Stimulated activated CD8-positive, alpha-beta memory T cell treated with anti-CD3 and anti-CD28 coated beads, Interleukin-15, amount 100 ng/mL, for 24 hours (primary cell): ENCODE results near the gene CPB2.

Experiments used
- DNase-seq: peaks from one replicate; pipeline ENCODE4 v3.0.0-alpha.2; 2020; ENCODE audit warnings: low read depth

CPB2 gene, protein sequence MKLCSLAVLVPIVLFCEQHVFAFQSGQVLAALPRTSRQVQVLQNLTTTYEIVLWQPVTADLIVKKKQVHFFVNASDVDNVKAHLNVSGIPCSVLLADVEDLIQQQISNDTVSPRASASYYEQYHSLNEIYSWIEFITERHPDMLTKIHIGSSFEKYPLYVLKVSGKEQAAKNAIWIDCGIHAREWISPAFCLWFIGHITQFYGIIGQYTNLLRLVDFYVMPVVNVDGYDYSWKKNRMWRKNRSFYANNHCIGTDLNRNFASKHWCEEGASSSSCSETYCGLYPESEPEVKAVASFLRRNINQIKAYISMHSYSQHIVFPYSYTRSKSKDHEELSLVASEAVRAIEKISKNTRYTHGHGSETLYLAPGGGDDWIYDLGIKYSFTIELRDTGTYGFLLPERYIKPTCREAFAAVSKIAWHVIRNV

GRCh38 chr13:46104868-46105267, at the start of gene CPB2:
TSS of gene CPB2 (minus strand) at chr13:46105033. CDS start at chr13:46105009, 24 bp downstream.
- DNase-seq = no peak

DNA sequence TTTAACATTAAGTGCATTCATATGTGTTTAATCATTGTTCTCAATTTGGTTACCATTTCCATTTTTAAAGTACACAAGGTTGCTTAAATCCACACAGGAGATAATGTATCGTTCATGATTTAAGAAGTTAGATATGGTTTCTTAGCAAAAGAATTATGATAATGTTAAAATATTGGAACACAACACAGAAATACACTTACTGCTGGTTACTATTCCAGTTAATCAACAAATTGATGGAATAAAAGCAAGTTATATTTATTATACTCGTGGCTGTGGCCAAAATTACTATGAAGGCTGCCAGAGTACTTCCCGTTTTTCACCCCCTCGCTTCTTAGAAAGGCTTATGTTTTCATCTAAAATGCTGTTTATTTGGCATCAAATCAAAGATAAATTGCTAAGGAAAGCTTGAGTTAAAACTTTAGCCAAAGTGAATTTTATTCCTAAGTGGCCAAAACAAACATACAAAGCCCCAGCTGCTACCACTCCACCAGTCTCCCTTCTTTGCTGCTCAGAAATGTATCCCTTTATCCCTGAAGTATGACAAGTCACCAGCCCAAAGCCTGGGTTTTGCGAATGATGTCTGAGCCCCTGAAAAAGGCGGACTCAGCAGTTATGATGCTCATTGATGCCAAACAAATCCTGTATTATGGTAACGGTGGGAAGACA, 49.4 kb upstream of the CPB2 start:
- DNase-seq = no peak

DNA sequence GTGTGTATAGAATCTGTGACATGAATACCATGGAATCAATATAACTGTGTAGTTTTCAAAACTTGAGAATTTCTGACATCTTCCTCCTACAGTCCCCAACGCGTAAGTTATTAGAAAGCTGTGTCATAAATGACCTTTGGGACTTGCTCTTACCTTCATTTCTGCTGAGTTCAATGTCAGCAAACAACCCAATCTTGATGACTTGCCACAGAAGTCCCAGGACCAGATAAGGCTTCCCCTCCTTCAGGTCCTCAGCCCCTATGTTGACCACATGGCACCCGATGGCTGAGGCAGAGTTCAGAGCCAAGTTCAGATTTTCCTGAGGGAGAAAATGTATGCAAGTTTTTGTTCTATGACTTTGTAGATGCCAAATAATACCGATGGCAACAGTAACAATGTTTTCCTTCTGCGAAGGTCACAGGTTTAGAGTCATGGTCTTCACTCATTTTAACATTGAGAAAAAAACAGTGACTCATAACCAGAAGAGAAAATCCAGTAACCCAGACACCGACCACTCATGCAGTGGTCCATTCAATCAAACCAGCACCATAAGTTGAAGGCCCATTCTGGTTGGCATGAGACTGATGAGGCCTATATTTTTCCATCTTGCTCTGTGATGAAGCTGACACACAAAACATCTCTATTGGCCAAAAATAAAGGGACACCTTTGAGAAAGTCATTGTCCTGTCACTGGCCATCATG, 47.9 kb upstream of the CPB2 start:
- no peak for DNase-seq

- DNase-seq = no peak
Measured at GRCh38 chr13:46150134-46150693, 45.4 kb upstream of the CPB2 start.

GRCh38 chr13:46149272-46150133, 44.7 kb upstream of the CPB2 start:
- no peak for DNase-seq

DNA sequence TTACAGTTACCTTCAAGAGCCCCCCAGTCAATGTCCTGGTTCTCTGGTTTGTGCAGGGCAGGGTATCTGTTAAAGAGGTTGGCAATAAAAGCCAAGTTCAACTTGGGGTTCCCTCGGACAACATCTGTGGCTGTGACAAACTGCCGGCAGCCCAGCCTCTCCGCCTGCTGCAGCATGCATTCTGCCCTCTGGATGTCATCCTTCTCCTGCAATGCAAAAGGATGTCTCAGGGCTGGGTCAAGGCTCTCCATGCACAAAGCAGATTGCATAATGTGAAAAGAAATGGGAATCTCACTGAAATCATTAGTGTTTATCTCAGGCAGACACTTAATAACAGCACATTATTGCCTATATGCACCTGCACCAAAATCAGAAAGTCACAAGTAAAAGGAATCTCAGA, 42.1 kb upstream of the CPB2 start:
- no peak for DNase-seq

DNA sequence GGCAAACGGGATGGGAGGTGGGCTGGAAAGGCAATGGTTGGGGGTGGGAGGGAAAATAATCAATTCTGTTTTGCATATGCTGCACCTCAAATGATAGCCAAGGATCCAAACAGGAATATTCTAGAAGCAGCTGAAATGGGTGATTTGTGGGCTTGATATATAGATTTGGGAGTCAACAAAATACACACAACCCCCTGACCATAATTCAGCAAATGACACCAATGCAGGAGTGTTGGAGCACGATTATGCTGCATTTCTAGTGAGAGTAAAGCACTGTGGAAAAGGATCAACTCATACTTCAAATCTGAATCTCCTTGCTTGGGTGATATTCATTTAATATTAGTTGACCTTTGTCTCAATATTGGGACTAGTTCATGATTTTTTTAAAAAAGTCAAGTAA, 41.1 kb upstream of the CPB2 start:
- no peak for DNase-seq

- DNase-seq = no peak
Measured at GRCh38 chr13:46145135-46145534, 40.3 kb upstream of the CPB2 start.

DNA sequence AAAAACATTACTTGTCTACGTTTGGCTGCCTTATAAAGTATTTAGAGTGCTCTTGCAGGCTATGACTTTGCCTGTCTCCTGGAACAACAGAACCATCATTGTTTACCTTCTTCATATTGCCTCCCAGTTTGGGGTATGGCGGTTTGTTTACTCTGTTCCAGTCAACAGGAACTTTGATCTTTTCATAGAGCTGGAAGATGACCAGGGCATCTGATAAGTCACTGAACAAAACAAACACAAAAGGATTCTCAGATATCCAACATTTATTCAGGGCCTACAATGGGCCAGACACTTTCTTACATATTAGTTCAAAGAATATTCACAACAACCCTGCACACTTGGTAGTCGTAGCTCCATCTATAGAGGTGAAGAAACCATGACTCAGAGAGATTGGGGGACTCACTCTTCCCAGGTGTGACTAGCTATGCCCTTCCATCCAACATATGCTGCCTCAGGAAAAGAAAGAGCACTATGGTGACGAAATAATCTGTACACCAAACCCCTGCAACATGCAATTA, 38.4 kb upstream of the CPB2 start:
- no peak for DNase-seq

- DNase-seq = no peak
Measured at GRCh38 chr13:46142776-46143175, 37.9 kb upstream of the CPB2 start.

DNA sequence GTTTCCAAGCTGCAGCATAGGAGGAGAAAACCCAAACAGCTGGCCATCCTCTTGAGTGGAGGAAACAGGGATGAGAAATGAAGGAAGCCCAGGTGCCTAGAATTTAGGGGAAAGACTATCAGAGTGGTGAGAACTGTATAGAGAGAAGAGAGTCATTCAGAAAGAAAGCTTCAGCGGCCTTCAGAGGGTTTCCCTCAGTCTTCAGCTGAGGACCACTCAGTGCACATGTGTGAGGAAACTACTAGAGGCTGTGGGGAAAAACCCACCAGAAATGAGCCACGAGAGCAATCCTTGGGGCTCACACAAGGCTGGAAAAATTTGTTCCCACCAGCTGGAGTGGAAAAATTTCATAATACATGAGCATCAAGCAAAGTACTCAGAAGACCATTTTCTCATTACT, 35.2 kb upstream of the CPB2 start:
- no peak for DNase-seq

GRCh38 chr13:46137627-46138317, 32.9 kb upstream of the CPB2 start:
- DNase-seq = no peak

GRCh38 chr13:46136688-46137087, 31.9 kb upstream of the CPB2 start:
- DNase-seq = no peak

GRCh38 chr13:46134961-46135522, 30.2 kb upstream of the CPB2 start:
- DNase-seq = no peak

DNA sequence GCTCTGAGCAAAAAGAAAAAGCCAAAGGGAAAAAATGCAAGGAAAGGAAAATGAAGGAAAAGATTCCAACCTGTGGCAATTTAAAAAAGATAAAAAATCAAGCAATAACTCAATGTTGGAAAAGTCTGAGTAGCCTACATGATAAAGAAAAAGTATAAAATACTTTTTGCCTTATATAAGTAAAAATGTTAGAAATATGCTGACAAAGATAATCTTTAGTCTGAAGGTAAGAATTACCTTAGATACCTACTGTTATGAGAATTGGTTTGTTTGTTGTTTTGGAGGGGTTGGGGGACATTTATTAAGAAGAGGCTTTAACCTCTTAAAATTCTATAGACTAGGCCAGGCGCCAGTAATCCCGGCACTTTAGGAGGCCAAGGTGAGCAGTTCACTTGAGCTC, 29.7 kb upstream of the CPB2 start:
- DNase-seq = no peak

- no peak for DNase-seq
Measured at GRCh38 chr13:46132109-46132508, 27.3 kb upstream of the CPB2 start.

DNA sequence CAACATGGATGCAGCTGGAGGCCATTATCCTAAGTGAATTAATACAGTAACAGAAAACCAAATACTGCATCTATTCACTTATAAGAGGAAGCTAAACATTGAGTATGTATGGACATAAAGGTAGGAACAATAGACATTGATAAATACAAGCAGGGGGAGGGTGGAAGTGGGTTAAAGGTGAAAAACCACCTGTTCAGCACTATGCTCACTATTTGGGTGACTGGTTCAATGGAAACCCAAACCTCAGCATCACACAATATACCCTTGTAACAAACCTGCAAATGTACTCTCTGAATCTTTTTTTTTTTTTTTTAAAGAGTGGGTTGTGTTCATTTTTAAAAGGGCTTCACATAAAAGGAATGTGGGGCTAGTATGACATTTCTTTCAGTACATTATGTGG, 26.9 kb upstream of the CPB2 start:
- no peak for DNase-seq

- no peak for DNase-seq
Measured at GRCh38 chr13:46129955-46130618, 25.3 kb upstream of the CPB2 start.

GRCh38 chr13:46129124-46129523, 24.3 kb upstream of the CPB2 start:
- no peak for DNase-seq
